Measurements from ENCODE around the gene DUSP12. TPM values are rescaled to one million over a fixed set of nuclear protein-coding genes. Genes with fewer than 3 reads are reported as not detected.

DUSP12 gene
- total RNA-seq, 1 donor from 2014 or later: 61.9 TPM

GRCh38 chr1:161803181-161803580 lies 53.6 kb downstream of the DUSP12 start:
- Histone ChIP-seq H3K27me3 (ENCODE audit: control insufficient read depth, insufficient read depth, low read length) (no peaks in the 10 kb centered on the region), H3K36me3 (ENCODE audit: control insufficient read depth, insufficient read depth, low read length) (peaks cover 2% of the 10 kb centered on the region), H3K4me3 (ENCODE audit: low read depth, low read length) (no peak overlapping the region)
- peak; percentile 20 for DNase-seq (ENCODE audit: low read depth)
- TF ChIP-seq CTCF (IDR thresholded peaks at IDR 0.05; ENCODE audit: insufficient read depth, low read length, severe bottlenecking): no peak
- FAIRE-seq: no peak

GRCh38 chr1:161805399-161806197 lies 56.0 kb downstream of the DUSP12 start:
- DNase-seq (ENCODE audit: low read depth) (no peak), FAIRE-seq (no peak)
- Histone ChIP-seq H3K4me3 (ENCODE audit: low read depth, low read length) (no peak overlapping the region), H3K36me3 (ENCODE audit: control insufficient read depth, insufficient read depth, low read length) (peaks cover 4% of the 10 kb centered on the region), H3K27me3 (ENCODE audit: control insufficient read depth, insufficient read depth, low read length) (no peaks in the 10 kb centered on the region)
- no peak for TF ChIP-seq CTCF (IDR thresholded peaks at IDR 0.05; ENCODE audit: insufficient read depth, low read length, severe bottlenecking)

Other genes starting within 250 kb of the DUSP12 start
- gene FCGR2A, start 244.3 kb upstream of the DUSP12 start, total RNA-seq: not detected in 2 replicates
- 1.6 and 1.7 TPM in 2 replicates for gene HSPA6, start 225.2 kb upstream of the DUSP12 start, total RNA-seq
- gene FCGR3A, start 200.0 kb upstream of the DUSP12 start, total RNA-seq: not detected in 2 replicates
- gene FCGR3B, start 118.6 kb upstream of the DUSP12 start, total RNA-seq: not detected in 2 replicates
- gene FCGR2B, start 86.6 kb upstream of the DUSP12 start, total RNA-seq: under 0.01 TPM in 1 of 2 replicates, not detected in the other
- gene FCRLA, start 42.6 kb upstream of the DUSP12 start, total RNA-seq: under 0.01 and 0.26 TPM in 2 replicates
- 0.26 and 1.0 TPM in 2 replicates for gene FCRLB, start 28.2 kb upstream of the DUSP12 start, total RNA-seq
- 25.3 and 31.5 TPM in 2 replicates for gene ATF6, start 16.5 kb downstream of the DUSP12 start, total RNA-seq

All from bronchial epithelial cell (primary cell).